H1 (cell line): Measurements from ENCODE around the gene PAGE2B. TPM values are rescaled to one million over a fixed set of nuclear protein-coding genes. Genes with fewer than 3 reads are reported as not detected.

Experiments
- CTCF ChIA-PET: fragments of 300-600 bp; sonication (Branson Sonifier 250); formaldehyde crosslinking; loops from one replicate; lab custom pipeline; 2021; ENCODE audit not compliant: partially characterized antibody; lab: Charles Lee
- POLR2A ChIA-PET: fragments of 300-600 bp; sonication (Branson Sonifier 250); formaldehyde crosslinking; loops from one replicate; lab custom pipeline; 2021; ENCODE audit warnings: inconsistent platforms; ENCODE audit not compliant: partially characterized antibody; lab: Charles Lee
- DNase-seq, 2 experiments: peaks; one replicate each; pipeline versions ENCODE4 v3.0.0 to v3.0.0-alpha.2; 2010 to 2022; ENCODE audit warnings: low spot score in 2 of 2, low read depth in 1 of 2, mixed read lengths in 1 of 2
- FAIRE-seq: peaks from 2 replicates; lab custom pipeline; 2011; peaks lifted over from hg19 to GRCh38; lab: Jason Lieb, UNC
- H2AFZ ChIP-seq: 2 replicates; pipeline ENCODE4 v1.8.1; 2012; ENCODE audit warnings: low read length, inconsistent platforms
- H2AK5ac ChIP-seq: 2 replicates; pipeline ENCODE4 v1.6.1; 2013; ENCODE audit warnings: low read depth, low read length
- H2BK120ac ChIP-seq: replicated peaks from 2 replicates; pipeline ENCODE3; 2013; ENCODE audit warnings: low read depth, low read length, inconsistent platforms
- H2BK12ac ChIP-seq: 2 replicates; pipeline ENCODE4 v1.6.1; 2013; ENCODE audit warnings: low read depth, low read length
- H2BK15ac ChIP-seq: 2 replicates; pipeline ENCODE4 v1.6.1; 2013; ENCODE audit warnings: low read length
- H2BK20ac ChIP-seq: 2 replicates; pipeline ENCODE4 v1.6.1; 2013; ENCODE audit warnings: low read length
- H2BK5ac ChIP-seq: 2 replicates; pipeline ENCODE4 v1.6.1; 2013; ENCODE audit warnings: low read depth, low read length
- H3K14ac ChIP-seq: 2 replicates; pipeline ENCODE4 v1.6.1; 2013; ENCODE audit warnings: inconsistent platforms; ENCODE audit not compliant: insufficient read length
- H3K18ac ChIP-seq: 2 replicates; pipeline ENCODE4 v1.6.1; 2013; ENCODE audit warnings: low read length; ENCODE audit errors: extremely low read depth
- H3K23ac ChIP-seq: 2 replicates; pipeline ENCODE4 v1.6.1; 2013; ENCODE audit warnings: inconsistent platforms; ENCODE audit not compliant: insufficient read length
- H3K23me2 ChIP-seq: 2 replicates; pipeline ENCODE4 v1.6.1; 2013; ENCODE audit warnings: low read depth, low read length
- H3K27ac ChIP-seq: 2 replicates; pipeline ENCODE4 v1.6.1; 2011; ENCODE audit warnings: low read depth, low read length, inconsistent platforms
- H3K27me3 ChIP-seq, 4 experiments: replicated peaks in 1 of 4; 1 replicate in 1 of 4; 2 replicates in 3 of 4; pipeline versions ENCODE4 v1.6.1 to v1.8.1; 2011 to 2013; ENCODE audit warnings: low read length in 3 of 4, mild to moderate bottlenecking in 3 of 4, inconsistent platforms in 2 of 4, mixed read lengths in 2 of 4, moderate library complexity in 1 of 4; ENCODE audit not compliant: control insufficient read depth in 3 of 4, insufficient read depth in 3 of 4; ENCODE audit errors: extremely low read depth in 1 of 4
- H3K36me3 ChIP-seq, 4 experiments: 2 replicates each; pipeline versions ENCODE4 v1.6.1 to v1.8.1; 2011 to 2013; ENCODE audit warnings: mild to moderate bottlenecking in 4 of 4, low read length in 3 of 4, moderate library complexity in 2 of 4, control low read depth in 1 of 4, inconsistent platforms in 1 of 4; ENCODE audit not compliant: insufficient read depth in 4 of 4, control insufficient read depth in 2 of 4
- H3K4ac ChIP-seq: replicated peaks from 2 replicates; pipeline ENCODE3; 2013; ENCODE audit warnings: low read length, low read depth, mixed read lengths, inconsistent platforms; ENCODE audit not compliant: insufficient read length
- H3K4me1 ChIP-seq, 4 experiments: replicated peaks in 1 of 4; 1 replicate in 1 of 4; 2 replicates in 3 of 4; pipeline versions ENCODE4 v1.6.1 to v1.8.1; 2011 to 2013; ENCODE audit warnings: low read length in 3 of 4, inconsistent platforms in 2 of 4, mixed read lengths in 1 of 4; ENCODE audit not compliant: insufficient read depth in 4 of 4, control insufficient read depth in 3 of 4
- H3K4me2 ChIP-seq, 2 experiments: 2 replicates each; pipeline versions ENCODE4 v1.6.1 to v1.8.1; 2011 to 2013; ENCODE audit warnings: low read depth in 2 of 2, low read length in 2 of 2, control low read depth in 1 of 2, inconsistent platforms in 1 of 2, mild to moderate bottlenecking in 1 of 2; ENCODE audit not compliant: insufficient read depth in 1 of 2
- H3K4me3 ChIP-seq, 4 experiments: fragments of 200-600, 300-600 bp in 1 of 4; sonication (generic), shearing (Covaris generic), sonication (Bioruptor Twin) in 1 of 4; 2 replicates each; pipeline versions ENCODE4 v1.5.1 to v1.8.1; 2011 to 2016; ENCODE audit warnings: low read length in 4 of 4, low read depth in 3 of 4, control low read depth in 2 of 4, inconsistent platforms in 2 of 4, mild to moderate bottlenecking in 2 of 4, mixed read lengths in 1 of 4, moderate library complexity in 1 of 4; ENCODE audit not compliant: insufficient read depth in 2 of 4; ENCODE audit errors: extremely low read depth in 1 of 4
- H3K56ac ChIP-seq: replicated peaks from 2 replicates; pipeline ENCODE3; 2013; ENCODE audit warnings: low read depth, mild to moderate bottlenecking, mixed read lengths, low read length, inconsistent platforms; ENCODE audit not compliant: insufficient read length
- H3K79me1 ChIP-seq: 2 replicates; pipeline ENCODE4 v1.6.1; 2013; ENCODE audit warnings: low read depth, low read length, control low read depth
- H3K79me2 ChIP-seq, 2 experiments: 2 replicates each; pipeline versions ENCODE4 v1.6.1 to v1.8.1; 2012 to 2013; ENCODE audit warnings: low read length in 2 of 2, mild to moderate bottlenecking in 2 of 2, inconsistent platforms in 1 of 2; ENCODE audit not compliant: insufficient read depth in 2 of 2, control insufficient read depth in 1 of 2
- H3K9ac ChIP-seq, 4 experiments: replicated peaks in 1 of 4; 1 replicate in 1 of 4; 2 replicates in 3 of 4; pipeline versions ENCODE4 v1.6.1 to v1.8.1; 2011 to 2013; ENCODE audit warnings: low read depth in 3 of 4, low read length in 3 of 4, control low read depth in 2 of 4, mild to moderate bottlenecking in 2 of 4, moderate library complexity in 2 of 4, inconsistent platforms in 1 of 4; ENCODE audit errors: extremely low read depth in 1 of 4
- H3K9me3 ChIP-seq, 2 experiments: 2 replicates each; pipeline versions ENCODE4 v1.6.1 to v1.8.1; 2012 to 2013; ENCODE audit warnings: mild to moderate bottlenecking in 2 of 2, moderate library complexity in 2 of 2, control low read depth in 1 of 2, inconsistent platforms in 1 of 2, low read depth in 1 of 2, low read length in 1 of 2, mixed read lengths in 1 of 2; ENCODE audit not compliant: insufficient read depth in 2 of 2
- H4K20me1 ChIP-seq, 2 experiments: replicated peaks in 1 of 2; 2 replicates each; pipeline versions ENCODE3 to v1.8.1; 2011 to 2013; ENCODE audit warnings: inconsistent platforms in 2 of 2, low read length in 2 of 2, mild to moderate bottlenecking in 1 of 2; ENCODE audit not compliant: insufficient read depth in 2 of 2, control insufficient read depth in 1 of 2
- H4K5ac ChIP-seq: 2 replicates; pipeline ENCODE4 v1.6.1; 2013; ENCODE audit warnings: low read length, low read depth, mixed read lengths, inconsistent platforms; ENCODE audit not compliant: insufficient read length
- H4K8ac ChIP-seq: 2 replicates; pipeline ENCODE4 v1.8.0; 2013; ENCODE audit warnings: mild to moderate bottlenecking, moderate library complexity, low read length, inconsistent platforms; ENCODE audit not compliant: insufficient read depth; ENCODE audit errors: extremely low read depth
- H4K91ac ChIP-seq: replicated peaks from 2 replicates; pipeline ENCODE3; 2013; ENCODE audit warnings: low read length, mixed read lengths, inconsistent platforms; ENCODE audit not compliant: insufficient read length
- BRCA1 ChIP-seq: IDR thresholded peaks from 2 replicates; pipeline ENCODE4 v1.6.1; 2012; ENCODE audit warnings: low read depth, low read length, improper control_type of control experiment
- CBX8 ChIP-seq: fragments of 300-800, 300-1000 bp; sonication (generic); IDR thresholded peaks from 2 replicates; pipeline ENCODE4 v1.7.1; 2016; ENCODE audit warnings: low read depth, low read length, borderline replicate concordance
- CEBPB ChIP-seq: IDR thresholded peaks from 2 replicates; pipeline ENCODE4 v1.6.1; 2012; ENCODE audit warnings: low read depth, low read length
- FOSL1 ChIP-seq: IDR thresholded peaks from 2 replicates; pipeline ENCODE4 v1.6.1; 2011; ENCODE audit warnings: mild to moderate bottlenecking, low read depth, low read length, moderate library complexity; ENCODE audit not compliant: insufficient read depth
- HDAC2 ChIP-seq, 2 experiments: fragments of 300-600 bp in 1 of 2; sonication (generic) in 1 of 2; IDR thresholded peaks; 2 replicates each; pipeline ENCODE4 v1.6.1; 2011 to 2012; ENCODE audit warnings: low read depth in 2 of 2, low read length in 2 of 2, mild to moderate bottlenecking in 2 of 2, moderate library complexity in 2 of 2, borderline replicate concordance in 1 of 2, inconsistent platforms in 1 of 2
- NANOG ChIP-seq: IDR thresholded peaks from 2 replicates; pipeline ENCODE4 v1.6.1; 2011; ENCODE audit warnings: low read length, low read depth, mild to moderate bottlenecking, inconsistent platforms; ENCODE audit not compliant: insufficient read depth, poor library complexity, severe bottlenecking
- POLR2AphosphoS5 ChIP-seq: IDR thresholded peaks from 2 replicates; pipeline ENCODE4 v1.6.1; 2011; ENCODE audit warnings: low read depth, low read length
- POU5F1 ChIP-seq: IDR thresholded peaks from 2 replicates; pipeline ENCODE4 v1.6.1; 2011; ENCODE audit warnings: low read depth, mild to moderate bottlenecking, low read length, moderate library complexity
- SP4 ChIP-seq: IDR thresholded peaks from 2 replicates; pipeline ENCODE4 v1.6.1; 2012; ENCODE audit warnings: low read length, inconsistent platforms
- SRF ChIP-seq: IDR thresholded peaks from 2 replicates; pipeline ENCODE4 v1.6.1; 2011; ENCODE audit warnings: mild to moderate bottlenecking, low read depth, low read length, moderate library complexity
- WGBS, 2 experiments: shearing (Covaris generic) in 1 of 2; methylation state at CpG; one replicate each; pipeline versions ENCODE4 v1.1.6 to v1.1.7; 2013 to 2015; ENCODE audit warnings: low lambda C conversion rate in 2 of 2, mixed read lengths in 2 of 2, inconsistent platforms in 1 of 2, low coverage in 1 of 2, missing lambda C conversion rate in 1 of 2; ENCODE audit not compliant: insufficient replicate concordance in 2 of 2, insufficient coverage in 1 of 2, insufficient read length in 1 of 2; ENCODE audit errors: extremely low coverage in 1 of 2, missing lambda C conversion rate in 1 of 2; 5-methylcytosine and 5-hydroxymethylcytosine counted together
- polyA plus RNA-seq, 7 experiments: library from polyadenylated mRNA; depleted of rRNA in 3 of 7; stranded (reverse) in 5 of 7; unstranded in 2 of 7; fragments of >200 nt in 5 of 7; fragments of 200-250 nt in 2 of 7; gene quantifications; 1 replicate in 5 of 7; 2 replicates in 1 of 7; 4 replicates in 1 of 7; pipeline versions ENCODE4 v1.2.1 to v1.2.3, GENCODE V29; 2011 to 2013; ENCODE audit warnings: missing spikeins in 2 of 7, mixed read lengths in 2 of 7
- total RNA-seq: library from RNA; stranded (reverse); fragmentation: NEBNext Ultra II Directional; extraction: Animal tissue kit (Norgen Biotek cat#: 25700); gene quantifications from 2 replicates; pipeline ENCODE4 v1.2.1, GENCODE V29; 2021
- TF ChIP-seq, protein P1 (sequence below), 3 experiments: IDR thresholded peaks; 1 replicate in 2 of 3; 2 replicates in 1 of 3; pipeline versions ENCODE4 v1.5.1 to v1.6.1; 2011; ENCODE audit warnings: low read length in 3 of 3, mild to moderate bottlenecking in 3 of 3, inconsistent platforms in 2 of 3, low read depth in 1 of 3, moderate library complexity in 1 of 3; ENCODE audit not compliant: insufficient read depth in 1 of 3; ENCODE audit errors: control extremely low read depth in 1 of 3

PAGE2B gene
- total and polyA plus RNA-seq, 2 of the 8 experiments (the other 6 are each of a cell fraction or from before 2014, with no cell fraction given) = not detected

DNA sequence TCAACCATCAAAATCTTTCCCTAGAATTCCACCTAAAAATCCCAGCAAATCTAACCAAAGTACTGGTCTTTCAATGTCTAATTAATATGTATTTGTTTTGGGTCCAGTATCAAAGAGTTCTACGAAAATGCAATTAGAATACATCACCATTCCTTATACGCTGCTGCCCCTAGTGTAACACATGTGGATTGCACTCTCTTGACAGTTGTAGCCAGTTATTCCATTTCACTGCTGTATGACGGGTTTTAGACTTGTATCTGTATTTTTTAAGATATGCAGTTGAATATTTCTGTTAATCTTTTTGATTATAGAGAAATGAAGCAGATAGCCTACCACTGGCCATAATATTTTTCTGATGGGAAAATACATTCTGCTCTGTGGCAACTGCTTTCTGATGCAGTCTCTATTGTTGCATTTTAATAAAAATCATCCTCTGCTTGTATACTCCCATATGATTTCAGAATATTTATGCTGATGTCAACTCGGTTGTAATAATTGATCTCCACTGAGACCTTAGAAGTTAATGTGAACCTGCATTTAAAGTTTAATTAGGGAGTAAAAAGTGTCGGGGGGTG, 17.1 kb upstream of the PAGE2B start:
- Histone ChIP-seq H3K4me2 (no peak overlapping the region), H2AK5ac (no peak overlapping the region), H3K9ac (no peak overlapping the region), H2BK20ac (no peak overlapping the region), H3K9me3 (peaks cover 0 to under 1% of the 10 kb centered on the region in 2 experiments; a peak in 1 of 4 replicates), H3K27ac (no peak overlapping the region), H3K23ac (no peak overlapping the region), H4K20me1 (no peaks in the 10 kb centered on the region), H3K79me1 (no peaks in the 10 kb centered on the region), H3K36me3 (no peaks in the 10 kb centered on the region), H3K18ac (no peak overlapping the region), H2BK15ac (no peak overlapping the region), H3K79me2 (no peaks in the 10 kb centered on the region), H3K27me3 (no peaks in the 10 kb centered on the region), H3K23me2 (no peaks in the 10 kb centered on the region), H4K8ac (no peak overlapping the region), H4K5ac (no peak overlapping the region), H3K14ac (no peak overlapping the region), H3K4me1 (no peaks in the 10 kb centered on the region), H3K56ac (no peak overlapping the region), H2BK5ac (no peak overlapping the region), H3K4ac (no peak overlapping the region), H2BK12ac (no peak overlapping the region), H3K4me3 (no peak overlapping the region), H4K91ac (no peak overlapping the region), H2BK120ac (no peak overlapping the region), H2AFZ (no peak overlapping the region)
- peak in 1 of 2 experiments; percentile 32 for DNase-seq
- no peak for FAIRE-seq
- ChIA-PET POLR2A (no interaction called here), CTCF (interaction anchor here (1.0 kb wide), 1 partner anchor 505 kb away, joined by 3 read pairs; no protein-coding TSS in a partner anchor)
- 35% methylated on average over 5 of the region's 5 CpGs; no CpG with 5 or more reads in 1 of the 2 experiments for WGBS, 2 experiments
- TF ChIP-seq SRF (no peak), SP4 (no peak), NANOG (no peak), CEBPB (no peak), POLR2AphosphoS5 (no peak), FOSL1 (no peak), HDAC2 (IDR thresholded peaks at IDR 0.05; ENCODE audit: borderline replicate concordance in 1 of 2, low read depth in 2 of 2, low read length in 2 of 2) (no peak), CBX8 (no peak), BRCA1 (no peak), POU5F1 (no peak)
- TF ChIP-seq, protein P1, sequence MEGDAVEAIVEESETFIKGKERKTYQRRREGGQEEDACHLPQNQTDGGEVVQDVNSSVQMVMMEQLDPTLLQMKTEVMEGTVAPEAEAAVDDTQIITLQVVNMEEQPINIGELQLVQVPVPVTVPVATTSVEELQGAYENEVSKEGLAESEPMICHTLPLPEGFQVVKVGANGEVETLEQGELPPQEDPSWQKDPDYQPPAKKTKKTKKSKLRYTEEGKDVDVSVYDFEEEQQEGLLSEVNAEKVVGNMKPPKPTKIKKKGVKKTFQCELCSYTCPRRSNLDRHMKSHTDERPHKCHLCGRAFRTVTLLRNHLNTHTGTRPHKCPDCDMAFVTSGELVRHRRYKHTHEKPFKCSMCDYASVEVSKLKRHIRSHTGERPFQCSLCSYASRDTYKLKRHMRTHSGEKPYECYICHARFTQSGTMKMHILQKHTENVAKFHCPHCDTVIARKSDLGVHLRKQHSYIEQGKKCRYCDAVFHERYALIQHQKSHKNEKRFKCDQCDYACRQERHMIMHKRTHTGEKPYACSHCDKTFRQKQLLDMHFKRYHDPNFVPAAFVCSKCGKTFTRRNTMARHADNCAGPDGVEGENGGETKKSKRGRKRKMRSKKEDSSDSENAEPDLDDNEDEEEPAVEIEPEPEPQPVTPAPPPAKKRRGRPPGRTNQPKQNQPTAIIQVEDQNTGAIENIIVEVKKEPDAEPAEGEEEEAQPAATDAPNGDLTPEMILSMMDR (IDR thresholded peaks at IDR 0.05; ENCODE audit: control extremely low read depth in 1 of 3, insufficient read depth in 1 of 3, low read depth in 1 of 3, low read length in 3 of 3) = peak in 2 of 3 experiments; percentile 25 to 54; a peak in 2 of 4 replicates
